Neural cell (in vitro differentiated cells): ENCODE data around the gene MECP2.

Source experiments
- CTCF ChIP-seq: fragments of 450-650 bp; IDR thresholded peaks from 2 replicates; pipeline ENCODE4 v1.5.1; 2014; ENCODE audit warnings: antibody characterized with exemption, mild to moderate bottlenecking, moderate library complexity; ENCODE audit not compliant: poor library complexity, severe bottlenecking
- POLR2AphosphoS5 ChIP-seq: IDR thresholded peaks from 2 replicates; pipeline ENCODE4 v1.6.1; 2012

GRCh38 chrX:154013614-154014360 is 83.7 kb downstream of the MECP2 start:
- no peak for TF ChIP-seq POLR2AphosphoS5
- peak; percentile 72 for TF ChIP-seq CTCF
